ENCODE data around the gene PNCK.

The PNCK gene

DNA sequence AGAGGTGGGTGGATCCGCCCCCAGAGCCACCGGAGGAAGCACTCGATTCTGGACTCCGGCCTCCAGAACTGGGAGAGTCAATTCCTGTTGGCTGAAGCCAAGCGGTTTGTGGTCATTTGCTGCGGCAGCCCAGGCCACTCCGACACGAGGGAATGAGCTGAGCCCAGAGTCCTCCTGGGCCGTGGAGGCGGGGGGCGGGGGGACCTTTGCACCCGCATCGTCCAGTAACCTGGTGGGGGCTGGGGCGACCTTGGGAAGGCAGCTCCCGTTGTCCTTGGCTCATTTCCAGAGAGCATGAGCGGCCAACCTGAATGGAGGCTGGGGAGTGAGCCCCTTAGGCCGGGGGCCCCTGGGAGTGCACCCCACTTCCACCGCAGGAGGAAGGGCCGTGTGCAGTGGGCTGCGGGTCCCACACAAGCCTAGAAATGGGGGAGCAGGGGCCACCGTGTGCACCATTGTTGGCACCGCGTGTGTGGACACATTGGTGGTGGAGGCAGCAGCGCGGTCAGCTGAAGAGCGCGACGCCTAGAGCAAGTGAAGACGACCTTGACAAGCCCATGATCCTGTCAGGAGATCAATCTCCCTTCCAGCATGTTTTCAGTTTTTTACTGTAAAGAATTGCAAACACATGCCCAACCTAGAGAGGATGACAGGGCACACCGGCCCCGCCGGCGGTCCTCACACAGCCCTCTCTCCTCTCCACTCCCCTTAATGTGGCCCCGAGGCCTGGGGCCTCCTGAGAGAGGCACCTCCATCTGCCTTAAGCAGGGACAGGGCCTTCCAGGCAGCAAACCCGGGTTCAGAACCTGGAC is 46.5 kb downstream of the PNCK start:
- no peak for DNase-seq

DNA sequence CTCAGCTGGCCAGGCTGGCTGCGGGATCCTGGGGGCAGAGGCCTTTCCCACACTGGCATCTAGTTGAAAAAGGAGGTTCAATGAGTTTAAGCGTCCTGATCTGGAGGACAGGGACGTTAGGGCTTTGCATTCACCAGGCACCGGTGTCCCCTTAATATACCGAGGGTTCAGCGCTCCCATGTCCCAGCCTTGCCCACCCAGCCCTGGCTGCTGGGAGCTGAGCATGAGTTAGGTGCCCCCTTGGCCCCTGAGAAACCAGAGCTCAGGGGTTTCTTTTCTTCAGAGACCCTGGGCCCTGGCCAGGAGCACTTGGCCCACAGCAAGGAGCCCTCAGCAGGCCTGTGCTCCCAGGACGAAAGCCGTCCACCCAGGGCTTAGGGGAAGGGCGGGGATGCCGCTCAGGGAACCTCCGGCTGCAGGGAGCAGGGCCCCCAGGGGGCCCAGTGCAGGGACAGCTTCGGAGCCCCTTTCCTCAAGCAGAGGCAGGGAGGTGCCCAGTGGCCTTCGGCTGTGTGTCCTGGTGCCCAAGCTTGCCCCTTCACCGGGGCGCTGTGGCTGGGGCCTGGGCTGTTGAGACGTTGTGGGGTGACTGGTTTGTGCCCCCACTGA is 47.5 kb downstream of the PNCK start:
- DNase-seq, result no peak

DNA sequence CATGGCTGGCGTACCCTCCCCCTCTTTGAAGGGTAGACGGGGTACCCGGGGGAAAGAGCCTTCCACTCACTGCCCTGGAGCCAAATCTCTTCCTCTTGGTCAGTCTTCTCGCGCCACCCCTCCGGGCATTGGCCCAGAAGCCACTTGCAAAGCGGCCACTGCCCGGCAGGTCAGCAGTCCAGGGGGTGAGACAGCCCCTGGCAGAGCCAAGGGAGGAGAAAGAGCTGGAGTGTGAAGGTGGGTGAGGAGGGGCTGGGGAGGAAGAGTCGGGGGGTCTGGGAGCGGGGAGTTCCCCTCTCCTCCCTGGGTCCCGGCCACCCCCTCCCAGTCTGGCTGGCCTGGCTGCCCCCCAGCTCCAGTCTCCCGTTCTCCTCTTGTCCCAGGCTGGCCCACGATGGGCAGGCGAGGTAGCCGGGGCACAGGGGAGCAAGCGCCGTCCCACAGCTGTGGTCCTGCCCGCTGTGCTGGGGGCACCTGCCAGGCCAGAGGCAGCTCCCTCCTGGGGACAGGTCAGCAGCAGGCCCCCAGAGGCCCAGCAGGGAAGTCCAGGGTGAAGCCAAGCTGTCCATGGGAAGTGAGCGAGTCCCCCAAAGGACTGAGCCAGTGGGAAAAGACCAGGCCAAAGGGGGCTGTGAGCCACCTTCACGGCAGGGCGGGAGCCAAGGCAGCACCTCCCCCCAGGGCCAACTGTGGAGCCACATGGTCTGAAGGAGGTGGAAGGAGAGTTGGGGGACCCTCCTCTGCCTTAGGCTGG is 48.2 kb downstream of the PNCK start:
- DNase-seq, result no peak

DNA sequence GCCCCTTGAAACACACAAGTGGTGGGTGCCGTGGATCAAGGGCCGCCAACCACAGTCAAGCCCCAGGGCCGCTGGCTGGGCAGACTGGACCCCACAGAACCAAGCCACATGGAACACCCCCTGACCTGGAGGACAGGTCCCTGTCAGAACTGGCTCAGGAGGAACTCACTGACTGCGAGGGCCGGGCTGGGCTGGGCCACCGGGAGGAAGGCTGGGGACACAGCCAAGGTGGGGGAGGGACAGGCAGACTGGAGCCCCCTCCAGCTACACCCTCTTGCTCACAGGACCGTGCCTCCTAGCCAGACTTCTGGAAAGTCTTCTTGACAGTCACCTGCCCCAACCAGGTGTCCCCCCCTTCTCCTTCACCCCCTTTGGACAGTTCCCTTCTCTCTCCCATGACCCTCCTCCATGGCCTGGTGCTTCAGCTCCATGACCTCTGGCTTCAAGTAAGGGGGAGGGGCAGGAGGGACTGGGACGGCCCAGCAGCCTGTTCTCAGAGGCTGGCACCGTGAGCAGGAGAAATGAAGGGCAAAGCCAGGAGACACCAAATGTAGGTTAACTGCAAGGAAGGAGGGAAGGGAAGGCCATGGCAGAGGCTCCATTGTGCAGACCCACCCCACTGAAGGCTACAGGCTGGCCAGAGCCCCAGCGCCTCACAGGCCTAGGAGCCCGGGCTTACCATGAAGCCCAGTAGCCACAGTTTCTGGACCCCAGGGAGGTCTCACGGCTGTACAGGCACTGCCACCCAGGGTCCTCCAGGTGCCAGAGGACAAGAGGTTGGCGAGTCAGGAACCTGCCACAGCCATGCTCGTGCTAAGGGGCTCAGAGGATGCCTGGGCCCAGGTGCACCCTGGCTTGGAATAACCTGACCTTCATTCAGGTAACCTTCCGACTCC is 49.2 kb downstream of the PNCK start:
- no peak for DNase-seq

DNA sequence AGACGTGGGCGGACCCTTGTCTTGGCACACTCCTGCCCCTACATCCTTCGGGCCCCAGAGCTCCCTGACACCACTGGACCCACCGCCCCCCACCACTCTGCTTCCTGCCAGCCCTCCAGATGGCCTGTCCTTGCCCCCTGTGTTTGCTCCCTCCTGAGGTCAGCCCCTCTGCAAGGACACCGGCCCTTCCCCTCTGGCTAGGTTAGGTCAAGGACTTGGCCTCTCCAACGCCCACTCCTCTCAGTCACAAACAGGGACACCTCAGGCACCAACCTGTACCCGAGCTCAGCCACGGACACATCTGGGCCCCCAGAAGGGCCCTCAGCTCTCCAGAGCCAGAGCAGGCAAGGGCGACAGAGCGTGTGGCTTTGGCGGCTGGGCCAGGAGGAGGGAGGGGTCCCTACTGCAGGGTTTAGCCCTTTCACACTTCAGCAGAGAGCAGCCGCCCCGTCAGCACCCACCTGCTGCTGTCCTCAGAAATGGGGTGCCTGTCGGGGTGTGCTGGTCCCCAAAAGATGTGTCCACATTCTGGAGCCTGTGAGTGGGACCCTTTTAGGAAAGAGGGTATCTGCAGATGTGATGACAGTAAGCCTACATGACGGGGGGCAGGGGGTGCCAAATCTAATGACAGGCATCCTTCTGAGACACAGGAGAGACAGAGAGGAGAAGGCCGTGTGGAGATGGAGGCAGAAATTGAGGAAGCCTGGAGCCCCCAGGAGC is 50.1 kb downstream of the PNCK start:
- no peak for DNase-seq

DNA sequence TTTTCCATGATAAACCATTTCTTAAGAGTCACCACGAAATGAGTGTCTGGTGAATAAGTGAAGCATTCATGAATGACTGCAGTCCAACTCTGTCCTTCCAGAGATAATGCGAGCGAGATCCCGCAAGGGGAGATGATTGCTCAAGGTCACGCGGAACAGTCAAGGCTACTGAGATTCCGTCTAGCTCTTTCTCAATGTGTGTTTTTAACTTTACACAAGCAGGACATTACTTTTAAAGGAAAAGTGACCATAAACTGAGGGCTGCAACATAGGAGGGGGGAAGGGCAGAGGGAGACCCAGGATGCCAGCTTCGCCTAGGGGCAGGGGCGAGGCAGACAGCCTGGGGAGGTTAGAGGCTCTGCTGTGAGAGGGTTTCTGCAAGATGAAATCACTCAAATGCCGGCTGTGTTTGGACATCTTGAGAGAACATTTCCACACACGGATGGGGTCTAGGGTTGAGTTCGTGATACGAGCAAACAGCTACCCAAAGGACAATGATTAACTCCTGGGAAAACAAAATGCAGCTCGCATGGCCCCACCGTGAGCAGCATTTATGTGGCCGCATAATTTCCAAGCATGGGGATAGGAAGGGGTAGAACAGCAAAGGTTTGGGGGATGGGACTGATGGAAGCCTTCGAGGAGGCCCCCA is 50.8 kb downstream of the PNCK start:
- DNase-seq, result no peak

DNA sequence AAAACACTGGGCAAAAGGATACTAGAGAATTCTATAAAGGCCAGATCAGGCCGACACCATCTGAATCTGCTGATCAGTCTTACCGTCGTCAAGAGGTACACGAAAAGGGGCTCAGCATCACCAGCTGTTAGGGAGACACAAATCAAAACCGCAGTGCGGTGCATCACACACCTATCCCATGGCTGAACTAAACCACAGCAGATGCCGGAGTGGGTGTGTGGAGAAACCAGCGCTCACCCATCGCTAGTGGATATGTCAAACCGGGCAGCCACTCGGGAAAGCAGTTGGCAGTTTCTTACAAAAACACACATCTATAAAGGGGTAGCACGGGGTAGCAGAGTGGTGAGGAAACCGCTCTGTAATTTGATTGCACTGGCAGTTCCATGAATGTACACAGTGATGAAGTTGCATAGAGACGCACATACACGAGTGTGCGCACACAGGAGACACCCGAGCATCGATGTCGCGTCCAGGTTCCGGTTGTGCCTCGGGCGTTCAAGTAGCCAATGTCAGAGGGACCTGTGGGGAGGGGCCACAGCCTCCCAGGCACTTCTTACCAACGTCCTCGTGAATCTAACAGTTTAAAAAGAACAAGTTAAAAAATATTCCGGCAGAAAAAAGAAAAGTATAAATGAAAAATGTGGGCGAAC is 51.5 kb downstream of the PNCK start:
- DNase-seq, result no peak

DNA sequence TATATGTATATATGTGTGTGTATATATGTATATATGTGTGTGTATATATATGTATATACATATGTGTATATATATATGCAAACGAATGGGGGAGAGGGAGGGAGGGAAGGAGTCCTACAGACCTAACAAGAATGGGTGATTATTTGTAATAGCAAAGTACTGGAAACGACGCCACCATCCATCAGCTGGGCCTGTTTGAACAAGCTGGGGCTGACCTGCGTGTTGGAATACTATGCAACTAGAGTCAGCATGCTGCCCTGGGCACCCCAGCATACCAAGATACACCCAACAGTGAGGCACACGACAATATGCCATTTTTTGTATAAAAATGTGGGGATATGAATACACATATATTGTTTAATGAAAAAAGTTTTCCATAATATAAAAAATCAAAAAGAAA is 53.0 kb downstream of the PNCK start:
- no peak for DNase-seq

Measured in CD4-positive, alpha-beta T cell treated with Interleukin-1 beta for 1 hour (primary cell).